ENCODE measurements around the gene KRTAP5-3.

DNA sequence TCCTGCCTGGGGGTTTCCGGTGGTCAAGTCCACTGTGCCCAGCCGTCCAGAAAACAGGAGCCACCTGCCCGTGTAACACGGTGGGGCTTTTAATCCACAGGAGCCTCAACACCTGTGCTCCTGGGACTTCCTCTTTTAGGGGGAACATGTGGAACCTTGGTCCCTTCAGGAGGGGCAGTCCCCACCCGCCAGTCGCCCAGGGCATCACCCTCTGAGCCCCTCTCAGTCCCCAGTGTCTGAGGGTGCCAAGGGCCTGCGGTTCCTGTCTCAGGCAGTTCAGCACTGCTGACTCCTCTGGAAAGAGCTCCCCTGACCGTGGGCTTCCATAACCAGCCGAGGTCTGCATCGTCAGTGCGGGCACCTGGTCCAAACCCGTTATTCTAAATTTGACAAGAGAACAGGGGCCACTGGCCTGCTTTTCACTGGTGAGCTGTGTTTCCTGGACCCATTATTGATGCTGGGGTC, 37.1 kb upstream of the KRTAP5-3 start:
- TF ChIP-seq, protein P1, sequence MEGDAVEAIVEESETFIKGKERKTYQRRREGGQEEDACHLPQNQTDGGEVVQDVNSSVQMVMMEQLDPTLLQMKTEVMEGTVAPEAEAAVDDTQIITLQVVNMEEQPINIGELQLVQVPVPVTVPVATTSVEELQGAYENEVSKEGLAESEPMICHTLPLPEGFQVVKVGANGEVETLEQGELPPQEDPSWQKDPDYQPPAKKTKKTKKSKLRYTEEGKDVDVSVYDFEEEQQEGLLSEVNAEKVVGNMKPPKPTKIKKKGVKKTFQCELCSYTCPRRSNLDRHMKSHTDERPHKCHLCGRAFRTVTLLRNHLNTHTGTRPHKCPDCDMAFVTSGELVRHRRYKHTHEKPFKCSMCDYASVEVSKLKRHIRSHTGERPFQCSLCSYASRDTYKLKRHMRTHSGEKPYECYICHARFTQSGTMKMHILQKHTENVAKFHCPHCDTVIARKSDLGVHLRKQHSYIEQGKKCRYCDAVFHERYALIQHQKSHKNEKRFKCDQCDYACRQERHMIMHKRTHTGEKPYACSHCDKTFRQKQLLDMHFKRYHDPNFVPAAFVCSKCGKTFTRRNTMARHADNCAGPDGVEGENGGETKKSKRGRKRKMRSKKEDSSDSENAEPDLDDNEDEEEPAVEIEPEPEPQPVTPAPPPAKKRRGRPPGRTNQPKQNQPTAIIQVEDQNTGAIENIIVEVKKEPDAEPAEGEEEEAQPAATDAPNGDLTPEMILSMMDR (conservative IDR thresholded peaks at IDR 0.05; ENCODE audit: low read length): no peak
- no peak for TF ChIP-seq EZH2phosphoT487 (IDR thresholded peaks at IDR 0.05; ENCODE audit: borderline replicate concordance)

All from Loucy (cell line).